ENCODE data around the gene RAB9A.

DNA sequence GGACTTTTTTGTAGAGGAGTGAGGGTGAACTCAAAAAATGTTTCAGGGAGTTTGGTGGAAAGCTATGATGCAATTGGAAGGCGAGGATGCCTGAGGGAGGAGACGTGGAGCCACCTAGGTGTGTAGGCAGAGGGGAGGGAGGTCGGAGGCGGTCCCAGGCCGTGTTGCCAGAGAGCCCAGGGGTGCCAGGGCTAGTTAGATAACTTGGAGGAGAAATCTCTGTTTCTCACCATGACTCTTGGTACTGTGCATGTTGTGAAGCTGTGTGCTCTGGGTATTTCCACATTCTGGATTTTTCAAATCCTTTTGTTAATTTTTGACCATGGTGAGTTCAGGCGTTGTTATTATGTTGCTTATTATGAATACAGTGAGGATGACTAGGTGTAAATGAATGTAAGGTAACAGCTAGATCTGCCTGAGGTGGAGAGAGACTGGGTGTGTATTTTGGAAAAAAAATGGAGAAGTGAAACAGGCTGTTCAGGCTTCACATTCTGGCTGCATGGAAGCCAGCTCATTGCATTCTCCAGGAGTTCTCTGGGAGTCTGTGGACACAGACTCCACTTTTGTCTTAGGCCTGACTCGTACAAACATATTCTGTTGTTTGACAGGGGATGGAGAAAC is 4.5 kb downstream of the RAB9A start:
- TF ChIP-seq, protein P1, sequence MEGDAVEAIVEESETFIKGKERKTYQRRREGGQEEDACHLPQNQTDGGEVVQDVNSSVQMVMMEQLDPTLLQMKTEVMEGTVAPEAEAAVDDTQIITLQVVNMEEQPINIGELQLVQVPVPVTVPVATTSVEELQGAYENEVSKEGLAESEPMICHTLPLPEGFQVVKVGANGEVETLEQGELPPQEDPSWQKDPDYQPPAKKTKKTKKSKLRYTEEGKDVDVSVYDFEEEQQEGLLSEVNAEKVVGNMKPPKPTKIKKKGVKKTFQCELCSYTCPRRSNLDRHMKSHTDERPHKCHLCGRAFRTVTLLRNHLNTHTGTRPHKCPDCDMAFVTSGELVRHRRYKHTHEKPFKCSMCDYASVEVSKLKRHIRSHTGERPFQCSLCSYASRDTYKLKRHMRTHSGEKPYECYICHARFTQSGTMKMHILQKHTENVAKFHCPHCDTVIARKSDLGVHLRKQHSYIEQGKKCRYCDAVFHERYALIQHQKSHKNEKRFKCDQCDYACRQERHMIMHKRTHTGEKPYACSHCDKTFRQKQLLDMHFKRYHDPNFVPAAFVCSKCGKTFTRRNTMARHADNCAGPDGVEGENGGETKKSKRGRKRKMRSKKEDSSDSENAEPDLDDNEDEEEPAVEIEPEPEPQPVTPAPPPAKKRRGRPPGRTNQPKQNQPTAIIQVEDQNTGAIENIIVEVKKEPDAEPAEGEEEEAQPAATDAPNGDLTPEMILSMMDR (IDR thresholded peaks at IDR 0.05; ENCODE audit: insufficient read depth, low read length), result no peak
- no peak for TF ChIP-seq POLR2AphosphoS5 (IDR thresholded peaks at IDR 0.05; ENCODE audit: low read depth)

Data from HL-60 (cell line).